ENCODE data around the gene C5orf63.

C5orf63 gene

GRCh38 chr5:127040796-127041520, 32.3 kb downstream of the C5orf63 start:
- Histone ChIP-seq H3K36me3 (ENCODE audit: insufficient read depth, low read length) (no peaks in the 10 kb centered on the region), H3K4me3 (ENCODE audit: low read length) (no peak overlapping the region), H3K9me3 (ENCODE audit: low read length) (no peaks in the 10 kb centered on the region)

GRCh38 chr5:127038550-127038949, 34.8 kb downstream of the C5orf63 start:
- H3K4me3 ChIP-seq (ENCODE audit: low read length): no peak overlapping the region
- no peak overlapping the region for H2AFZ ChIP-seq (ENCODE audit: low read depth, low read length)
- peaks cover 9% of the 10 kb centered on the region for H3K4me1 ChIP-seq (ENCODE audit: insufficient read depth, low read length)
- no peaks in the 10 kb centered on the region for H3K36me3 ChIP-seq (ENCODE audit: insufficient read depth, low read length)
- H3K27me3 ChIP-seq (ENCODE audit: insufficient read depth, low read length): peaks cover 3% of the 10 kb centered on the region
- H3K9me3 ChIP-seq (ENCODE audit: low read length): no peaks in the 10 kb centered on the region

More at GRCh38 chr5:127040796-127041520, 32.3 kb downstream of the C5orf63 start:
- Histone ChIP-seq H3K27me3 (ENCODE audit: insufficient read depth, low read length) (no peaks in the 10 kb centered on the region), H3K4me1 (ENCODE audit: insufficient read depth, low read length) (peaks cover 10% of the 10 kb centered on the region), H2AFZ (ENCODE audit: low read depth, low read length) (no peak overlapping the region)

GRCh38 chr5:127031863-127032232, 41.5 kb downstream of the C5orf63 start:
- Histone ChIP-seq H3K9me3 (ENCODE audit: low read length) (peaks cover 3% of the 10 kb centered on the region), H3K36me3 (ENCODE audit: insufficient read depth, low read length) (no peaks in the 10 kb centered on the region)

GRCh38 chr5:127031147-127031862, 42.0 kb downstream of the C5orf63 start:
- Histone ChIP-seq H3K4me3 (ENCODE audit: low read length) (peak overlapping the region; percentile 92), H3K36me3 (ENCODE audit: insufficient read depth, low read length) (no peaks in the 10 kb centered on the region), H3K27me3 (ENCODE audit: insufficient read depth, low read length) (peaks cover 3% of the 10 kb centered on the region), H3K9me3 (ENCODE audit: low read length) (peaks cover 3% of the 10 kb centered on the region), H3K4me1 (ENCODE audit: insufficient read depth, low read length) (peaks cover 29% of the 10 kb centered on the region), H2AFZ (ENCODE audit: low read depth, low read length) (peak overlapping the region; percentile 98)

More at GRCh38 chr5:127031863-127032232, 41.5 kb downstream of the C5orf63 start:
- Histone ChIP-seq H3K27me3 (ENCODE audit: insufficient read depth, low read length) (peaks cover 3% of the 10 kb centered on the region), H3K4me1 (ENCODE audit: insufficient read depth, low read length) (peaks cover 23% of the 10 kb centered on the region), H3K4me3 (ENCODE audit: low read length) (no peak overlapping the region), H2AFZ (ENCODE audit: low read depth, low read length) (no peak overlapping the region)

- Histone ChIP-seq H3K4me1 (ENCODE audit: insufficient read depth, low read length) (peaks cover 37% of the 10 kb centered on the region), H3K27me3 (ENCODE audit: insufficient read depth, low read length) (peaks cover 3% of the 10 kb centered on the region), H3K9me3 (ENCODE audit: low read length) (peaks cover 3% of the 10 kb centered on the region), H3K4me3 (ENCODE audit: low read length) (peak within 1 kb of the TSS; percentile 92), H2AFZ (ENCODE audit: low read depth, low read length) (peak within 1 kb of the TSS; percentile 98), H3K36me3 (ENCODE audit: insufficient read depth, low read length) (no peaks in the 10 kb centered on the region)
Observed at GRCh38 chr5:127030259-127031146, 42.8 kb downstream of the C5orf63 start, which contains the start of gene MARCHF3. Gene MARCHF3, minus strand, starts transcription at chr5:127030558. Its CDS starts 112,387 bp downstream, at chr5:126918171.

- peaks cover 40% of the 10 kb centered on the region for H3K4me1 ChIP-seq (ENCODE audit: insufficient read depth, low read length)
Observed at GRCh38 chr5:127029581-127030258, 43.6 kb downstream of the C5orf63 start.

GRCh38 chr5:127028822-127029457, 44.4 kb downstream of the C5orf63 start:
- Histone ChIP-seq H3K9me3 (ENCODE audit: low read length) (peaks cover 3% of the 10 kb centered on the region), H3K4me1 (ENCODE audit: insufficient read depth, low read length) (peaks cover 40% of the 10 kb centered on the region), H3K36me3 (ENCODE audit: insufficient read depth, low read length) (no peaks in the 10 kb centered on the region), H2AFZ (ENCODE audit: low read depth, low read length) (no peak overlapping the region), H3K27me3 (ENCODE audit: insufficient read depth, low read length) (peaks cover 3% of the 10 kb centered on the region), H3K4me3 (ENCODE audit: low read length) (peak overlapping the region; percentile 92)

More at GRCh38 chr5:127029581-127030258, 43.6 kb downstream of the C5orf63 start:
- peak overlapping the region; percentile 92 for H3K4me3 ChIP-seq (ENCODE audit: low read length)
- no peaks in the 10 kb centered on the region for H3K36me3 ChIP-seq (ENCODE audit: insufficient read depth, low read length)
- peak overlapping the region; percentile 89 for H2AFZ ChIP-seq (ENCODE audit: low read depth, low read length)
- peaks cover 3% of the 10 kb centered on the region for H3K27me3 ChIP-seq (ENCODE audit: insufficient read depth, low read length)
- peaks cover 3% of the 10 kb centered on the region for H3K9me3 ChIP-seq (ENCODE audit: low read length)

- no peak overlapping the region for H3K4me3 ChIP-seq (ENCODE audit: low read length)
Observed at GRCh38 chr5:127027539-127027938, 45.8 kb downstream of the C5orf63 start.

GRCh38 chr5:127026166-127026565, 47.1 kb downstream of the C5orf63 start:
- Histone ChIP-seq H3K9me3 (ENCODE audit: low read length) (no peaks in the 10 kb centered on the region), H3K27me3 (ENCODE audit: insufficient read depth, low read length) (no peaks in the 10 kb centered on the region), H3K4me3 (ENCODE audit: low read length) (no peak overlapping the region), H2AFZ (ENCODE audit: low read depth, low read length) (no peak overlapping the region), H3K4me1 (ENCODE audit: insufficient read depth, low read length) (peaks cover 40% of the 10 kb centered on the region), H3K36me3 (ENCODE audit: insufficient read depth, low read length) (no peaks in the 10 kb centered on the region)

More at GRCh38 chr5:127027539-127027938, 45.8 kb downstream of the C5orf63 start:
- H3K4me1 ChIP-seq (ENCODE audit: insufficient read depth, low read length): peaks cover 40% of the 10 kb centered on the region
- H2AFZ ChIP-seq (ENCODE audit: low read depth, low read length): no peak overlapping the region
- no peaks in the 10 kb centered on the region for H3K36me3 ChIP-seq (ENCODE audit: insufficient read depth, low read length)
- H3K27me3 ChIP-seq (ENCODE audit: insufficient read depth, low read length): no peaks in the 10 kb centered on the region
- peaks cover 3% of the 10 kb centered on the region for H3K9me3 ChIP-seq (ENCODE audit: low read length)

- H3K4me1 ChIP-seq (ENCODE audit: insufficient read depth, low read length): peaks cover 40% of the 10 kb centered on the region
- H3K36me3 ChIP-seq (ENCODE audit: insufficient read depth, low read length): no peaks in the 10 kb centered on the region
- H3K4me3 ChIP-seq (ENCODE audit: low read length): no peak overlapping the region
- no peaks in the 10 kb centered on the region for H3K9me3 ChIP-seq (ENCODE audit: low read length)
- no peaks in the 10 kb centered on the region for H3K27me3 ChIP-seq (ENCODE audit: insufficient read depth, low read length)
- H2AFZ ChIP-seq (ENCODE audit: low read depth, low read length): no peak overlapping the region
Observed at GRCh38 chr5:127025467-127025866, 47.8 kb downstream of the C5orf63 start.

- no peaks in the 10 kb centered on the region for H3K27me3 ChIP-seq (ENCODE audit: insufficient read depth, low read length)
- H3K36me3 ChIP-seq (ENCODE audit: insufficient read depth, low read length): no peaks in the 10 kb centered on the region
- H3K4me3 ChIP-seq (ENCODE audit: low read length): no peak overlapping the region
- no peaks in the 10 kb centered on the region for H3K9me3 ChIP-seq (ENCODE audit: low read length)
- H2AFZ ChIP-seq (ENCODE audit: low read depth, low read length): no peak overlapping the region
- peaks cover 40% of the 10 kb centered on the region for H3K4me1 ChIP-seq (ENCODE audit: insufficient read depth, low read length)
Observed at GRCh38 chr5:127024821-127025220, 48.5 kb downstream of the C5orf63 start.

Measured in neuron (in vitro differentiated cells).